WTC11 (cell line): ENCODE results near the gene NBL1. TPM values are rescaled to one million over a fixed set of nuclear protein-coding genes. Genes with fewer than 3 reads are reported as not detected.

Experiments used
- ATAC-seq: fragments of 200-7000 bp; cut with Tn5 transposase; 2 replicates; pipeline ENCODE4 v1.10.0; 2021; ENCODE audit warnings: mild to moderate bottlenecking, moderate library complexity
- CTCF ChIA-PET: fragments of 300-600 bp; sonication (Branson Sonifier 250); formaldehyde crosslinking; loops from one replicate; lab custom pipeline; 2021; ENCODE audit warnings: antibody characterized with exemption; lab: Charles Lee
- POLR2A ChIA-PET: fragments of 350-600 bp; sonication (Branson Sonifier 250); formaldehyde crosslinking; loops from one replicate; lab custom pipeline; 2021; ENCODE audit warnings: antibody characterized with exemption; lab: Charles Lee
- DNase-seq: peaks from one replicate; pipeline ENCODE4 v3.0.0; 2021; ENCODE audit warnings: low spot score
- H3K27ac Mint-ChIP-seq: 2 replicates; pipeline ENCODE4 v1.8.0; 2021; ENCODE audit warnings: mixed read lengths
- H3K27me3 Mint-ChIP-seq: 2 replicates; pipeline ENCODE4 v1.8.0; 2021; ENCODE audit warnings: low read depth, mild to moderate bottlenecking, moderate library complexity, mixed read lengths
- H3K36me3 Mint-ChIP-seq: 2 replicates; pipeline ENCODE4 v1.8.0; 2021; ENCODE audit warnings: mixed read lengths
- H3K4me1 Mint-ChIP-seq: 2 replicates; pipeline ENCODE4 v1.8.0; 2022; ENCODE audit warnings: mixed read lengths
- H3K4me3 Mint-ChIP-seq: 2 replicates; pipeline ENCODE4 v1.8.0; 2021; ENCODE audit warnings: mild to moderate bottlenecking, moderate library complexity, mixed read lengths
- H3K9me3 Mint-ChIP-seq: 2 replicates; pipeline ENCODE4 v1.8.0; 2021; ENCODE audit warnings: mixed read lengths
- ATF1 ChIP-seq: sonication (generic); formaldehyde crosslinking; IDR thresholded peaks from 2 replicates; pipeline ENCODE4 v1.8.1; 2023; ENCODE audit warnings: mild to moderate bottlenecking, moderate library complexity, missing genetic modification reagents
- ELF4 ChIP-seq: sonication (generic); formaldehyde crosslinking; IDR thresholded peaks from 2 replicates; pipeline ENCODE4 v1.8.1; 2022; ENCODE audit warnings: low read depth, mild to moderate bottlenecking, moderate library complexity, missing genetic modification reagents
- EMX1 ChIP-seq: fragments of 250-450 bp; sonication (Bioruptor Pico); IDR thresholded peaks from 2 replicates; pipeline ENCODE4 v1.8.0; 2021; ENCODE audit warnings: mild to moderate bottlenecking
- FOXJ3 ChIP-seq: sonication (generic); formaldehyde crosslinking; IDR thresholded peaks from 2 replicates; pipeline ENCODE4 v1.9.0; 2021; ENCODE audit warnings: missing genetic modification reagents, mild to moderate bottlenecking, borderline replicate concordance
- GRHL2 ChIP-seq: fragments of 250-450 bp; sonication (Bioruptor Pico); IDR thresholded peaks from 2 replicates; pipeline ENCODE4 v1.8.0; 2022; ENCODE audit warnings: mild to moderate bottlenecking, moderate library complexity; ENCODE audit not compliant: insufficient replicate concordance, severe bottlenecking
- KAT7 ChIP-seq: sonication (generic); formaldehyde crosslinking; IDR thresholded peaks from 2 replicates; pipeline ENCODE4 v1.8.1; 2023; ENCODE audit warnings: missing genetic modification reagents, mild to moderate bottlenecking, borderline replicate concordance
- PREB ChIP-seq: sonication (generic); formaldehyde crosslinking; IDR thresholded peaks from 2 replicates; pipeline ENCODE4 v1.8.1; 2022; ENCODE audit warnings: mild to moderate bottlenecking, missing genetic modification reagents, moderate library complexity, borderline replicate concordance
- SMAD3 ChIP-seq: sonication (generic); formaldehyde crosslinking; IDR thresholded peaks from 2 replicates; pipeline ENCODE4 v1.8.0; 2022; ENCODE audit warnings: missing genetic modification reagents, mild to moderate bottlenecking, borderline replicate concordance
- SP1 ChIP-seq: sonication (generic); formaldehyde crosslinking; conservative IDR thresholded peaks from 2 replicates; pipeline ENCODE4 v1.8.1; 2022; ENCODE audit warnings: missing genetic modification reagents
- ZMAT4 ChIP-seq: fragments of 250-450 bp; sonication (Bioruptor Pico); IDR thresholded peaks from 2 replicates; pipeline ENCODE4 v1.9.0; 2021; ENCODE audit warnings: mild to moderate bottlenecking
- ZNF512 ChIP-seq: sonication (generic); formaldehyde crosslinking; IDR thresholded peaks from 2 replicates; pipeline ENCODE4 v1.8.1; 2022; ENCODE audit warnings: missing genetic modification reagents, borderline replicate concordance
- ZNF671 ChIP-seq: fragments of 250-450 bp; sonication (Bioruptor Pico); IDR thresholded peaks from 2 replicates; pipeline ENCODE4 v1.8.0; 2021; ENCODE audit warnings: mild to moderate bottlenecking
- total RNA-seq: library from RNA; stranded (reverse); gene quantifications from 3 replicates; pipeline ENCODE4 v1.2.3, GENCODE V29; 2021
- TF ChIP-seq, protein P1 (sequence below): sonication (generic); formaldehyde crosslinking; IDR thresholded peaks from 2 replicates; pipeline ENCODE4 v1.8.1; 2023; ENCODE audit warnings: mild to moderate bottlenecking, moderate library complexity, missing genetic modification reagents
- TF ChIP-seq, protein P2 (sequence below): sonication (generic); formaldehyde crosslinking; IDR thresholded peaks from 2 replicates; pipeline ENCODE4 v1.8.1; 2023; ENCODE audit warnings: mild to moderate bottlenecking, missing genetic modification reagents, borderline replicate concordance
- TF ChIP-seq, protein P3 (sequence below): sonication (generic); formaldehyde crosslinking; IDR thresholded peaks from 2 replicates; pipeline ENCODE4 v1.8.1; 2023; ENCODE audit warnings: mild to moderate bottlenecking, missing genetic modification reagents, moderate library complexity
- TF ChIP-seq, protein P4 (sequence below): sonication (generic); formaldehyde crosslinking; IDR thresholded peaks from 2 replicates; pipeline ENCODE4 v1.8.0; 2022; ENCODE audit warnings: missing genetic modification reagents
- TF ChIP-seq, protein P5 (sequence below): sonication (generic); formaldehyde crosslinking; IDR thresholded peaks from 2 replicates; pipeline ENCODE4 v1.8.0; 2023; ENCODE audit warnings: missing genetic modification reagents, mild to moderate bottlenecking, borderline replicate concordance

The NBL1 gene
- total RNA-seq, 1 experiment from 2014 or later: 17.1 TPM

- DNase-seq (no peak), ATAC-seq (no peak)
- Mint-ChIP-seq H3K36me3 (no peaks in the 10 kb centered on the region), H3K4me1 (peaks cover 25% of the 10 kb centered on the region), H3K9me3 (no peaks in the 10 kb centered on the region), H3K27ac (no peak overlapping the region), H3K27me3 (peaks cover 56% of the 10 kb centered on the region), H3K4me3 (peak overlapping the region; percentile 74)
- TF ChIP-seq ZNF512: no peak
- TF ChIP-seq SP1: no peak
- TF ChIP-seq ZNF671 (CRISPR knock-in tag): no peak
- no peak for TF ChIP-seq ZMAT4
- no peak for TF ChIP-seq FOXJ3 (CRISPR knock-in tag)
- no peak for TF ChIP-seq ELF4 (CRISPR knock-in tag)
- TF ChIP-seq KAT7: no peak
- no peak for TF ChIP-seq EMX1 (CRISPR knock-in tag)
- POLR2A ChIA-PET: interaction anchor here (0.5 to 0.7 kb wide), 2 partner anchors 14 to 88 kb away, joined by 3 to 8 read pairs; no protein-coding TSS in a partner anchor
- CTCF ChIA-PET: interaction anchor here (0.6 to 4.0 kb wide), 6 partner anchors 11 to 269 kb away, joined by 3 to 15 read pairs (median 4); a partner anchor contains a TSS
Observed at GRCh38 chr1:19643121-19643520, 990 bp upstream of the NBL1 start.

DNA sequence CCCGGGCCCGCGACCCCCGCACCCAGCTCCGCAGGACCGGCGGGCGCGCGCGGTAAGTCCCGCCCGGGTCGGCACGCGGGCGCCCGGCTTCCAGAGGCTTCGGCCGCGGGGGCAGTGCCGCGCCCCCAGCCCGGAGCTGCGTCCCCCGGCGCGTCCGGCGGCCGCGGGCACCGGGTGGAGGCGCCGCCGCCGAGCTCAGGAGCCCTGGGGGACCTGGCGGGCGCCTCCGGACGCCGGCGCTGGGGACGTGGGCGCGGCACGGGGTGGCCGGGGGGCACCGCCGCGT lies 227 bp downstream of the NBL1 start:
- no peaks in the 10 kb centered on the region for H3K36me3 Mint-ChIP-seq
- POLR2A ChIA-PET: no interaction called here
- DNase-seq (no peak), ATAC-seq (no peak)
- H3K27me3 Mint-ChIP-seq: peaks cover 56% of the 10 kb centered on the region
- no peaks in the 10 kb centered on the region for H3K9me3 Mint-ChIP-seq
- H3K4me1 Mint-ChIP-seq: peaks cover 22% of the 10 kb centered on the region
- CTCF ChIA-PET: interaction anchor here (0.9 to 4.0 kb wide), 6 partner anchors 9 to 270 kb away, joined by 3 to 15 read pairs (median 6); a partner anchor contains a TSS
- no peak overlapping the region for H3K27ac Mint-ChIP-seq
- H3K4me3 Mint-ChIP-seq: no peak overlapping the region
- TF ChIP-seq, protein P1, sequence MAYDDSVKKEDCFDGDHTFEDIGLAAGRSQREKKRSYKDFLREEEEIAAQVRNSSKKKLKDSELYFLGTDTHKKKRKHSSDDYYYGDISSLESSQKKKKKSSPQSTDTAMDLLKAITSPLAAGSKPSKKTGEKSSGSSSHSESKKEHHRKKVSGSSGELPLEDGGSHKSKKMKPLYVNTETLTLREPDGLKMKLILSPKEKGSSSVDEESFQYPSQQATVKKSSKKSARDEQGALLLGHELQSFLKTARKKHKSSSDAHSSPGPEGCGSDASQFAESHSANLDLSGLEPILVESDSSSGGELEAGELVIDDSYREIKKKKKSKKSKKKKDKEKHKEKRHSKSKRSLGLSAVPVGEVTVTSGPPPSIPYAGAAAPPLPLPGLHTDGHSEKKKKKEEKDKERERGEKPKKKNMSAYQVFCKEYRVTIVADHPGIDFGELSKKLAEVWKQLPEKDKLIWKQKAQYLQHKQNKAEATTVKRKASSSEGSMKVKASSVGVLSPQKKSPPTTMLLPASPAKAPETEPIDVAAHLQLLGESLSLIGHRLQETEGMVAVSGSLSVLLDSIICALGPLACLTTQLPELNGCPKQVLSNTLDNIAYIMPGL: no peak
- TF ChIP-seq, protein P2, sequence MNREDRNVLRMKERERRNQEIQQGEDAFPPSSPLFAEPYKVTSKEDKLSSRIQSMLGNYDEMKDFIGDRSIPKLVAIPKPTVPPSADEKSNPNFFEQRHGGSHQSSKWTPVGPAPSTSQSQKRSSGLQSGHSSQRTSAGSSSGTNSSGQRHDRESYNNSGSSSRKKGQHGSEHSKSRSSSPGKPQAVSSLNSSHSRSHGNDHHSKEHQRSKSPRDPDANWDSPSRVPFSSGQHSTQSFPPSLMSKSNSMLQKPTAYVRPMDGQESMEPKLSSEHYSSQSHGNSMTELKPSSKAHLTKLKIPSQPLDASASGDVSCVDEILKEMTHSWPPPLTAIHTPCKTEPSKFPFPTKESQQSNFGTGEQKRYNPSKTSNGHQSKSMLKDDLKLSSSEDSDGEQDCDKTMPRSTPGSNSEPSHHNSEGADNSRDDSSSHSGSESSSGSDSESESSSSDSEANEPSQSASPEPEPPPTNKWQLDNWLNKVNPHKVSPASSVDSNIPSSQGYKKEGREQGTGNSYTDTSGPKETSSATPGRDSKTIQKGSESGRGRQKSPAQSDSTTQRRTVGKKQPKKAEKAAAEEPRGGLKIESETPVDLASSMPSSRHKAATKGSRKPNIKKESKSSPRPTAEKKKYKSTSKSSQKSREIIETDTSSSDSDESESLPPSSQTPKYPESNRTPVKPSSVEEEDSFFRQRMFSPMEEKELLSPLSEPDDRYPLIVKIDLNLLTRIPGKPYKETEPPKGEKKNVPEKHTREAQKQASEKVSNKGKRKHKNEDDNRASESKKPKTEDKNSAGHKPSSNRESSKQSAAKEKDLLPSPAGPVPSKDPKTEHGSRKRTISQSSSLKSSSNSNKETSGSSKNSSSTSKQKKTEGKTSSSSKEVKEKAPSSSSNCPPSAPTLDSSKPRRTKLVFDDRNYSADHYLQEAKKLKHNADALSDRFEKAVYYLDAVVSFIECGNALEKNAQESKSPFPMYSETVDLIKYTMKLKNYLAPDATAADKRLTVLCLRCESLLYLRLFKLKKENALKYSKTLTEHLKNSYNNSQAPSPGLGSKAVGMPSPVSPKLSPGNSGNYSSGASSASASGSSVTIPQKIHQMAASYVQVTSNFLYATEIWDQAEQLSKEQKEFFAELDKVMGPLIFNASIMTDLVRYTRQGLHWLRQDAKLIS: no peak
- TF ChIP-seq, protein P3, sequence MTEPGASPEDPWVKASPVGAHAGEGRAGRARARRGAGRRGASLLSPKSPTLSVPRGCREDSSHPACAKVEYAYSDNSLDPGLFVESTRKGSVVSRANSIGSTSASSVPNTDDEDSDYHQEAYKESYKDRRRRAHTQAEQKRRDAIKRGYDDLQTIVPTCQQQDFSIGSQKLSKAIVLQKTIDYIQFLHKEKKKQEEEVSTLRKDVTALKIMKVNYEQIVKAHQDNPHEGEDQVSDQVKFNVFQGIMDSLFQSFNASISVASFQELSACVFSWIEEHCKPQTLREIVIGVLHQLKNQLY (CRISPR knock-in tag): no peak
- TF ChIP-seq GRHL2: no peak
- no peak for TF ChIP-seq ATF1 (CRISPR knock-in tag)
- TF ChIP-seq, protein P4, sequence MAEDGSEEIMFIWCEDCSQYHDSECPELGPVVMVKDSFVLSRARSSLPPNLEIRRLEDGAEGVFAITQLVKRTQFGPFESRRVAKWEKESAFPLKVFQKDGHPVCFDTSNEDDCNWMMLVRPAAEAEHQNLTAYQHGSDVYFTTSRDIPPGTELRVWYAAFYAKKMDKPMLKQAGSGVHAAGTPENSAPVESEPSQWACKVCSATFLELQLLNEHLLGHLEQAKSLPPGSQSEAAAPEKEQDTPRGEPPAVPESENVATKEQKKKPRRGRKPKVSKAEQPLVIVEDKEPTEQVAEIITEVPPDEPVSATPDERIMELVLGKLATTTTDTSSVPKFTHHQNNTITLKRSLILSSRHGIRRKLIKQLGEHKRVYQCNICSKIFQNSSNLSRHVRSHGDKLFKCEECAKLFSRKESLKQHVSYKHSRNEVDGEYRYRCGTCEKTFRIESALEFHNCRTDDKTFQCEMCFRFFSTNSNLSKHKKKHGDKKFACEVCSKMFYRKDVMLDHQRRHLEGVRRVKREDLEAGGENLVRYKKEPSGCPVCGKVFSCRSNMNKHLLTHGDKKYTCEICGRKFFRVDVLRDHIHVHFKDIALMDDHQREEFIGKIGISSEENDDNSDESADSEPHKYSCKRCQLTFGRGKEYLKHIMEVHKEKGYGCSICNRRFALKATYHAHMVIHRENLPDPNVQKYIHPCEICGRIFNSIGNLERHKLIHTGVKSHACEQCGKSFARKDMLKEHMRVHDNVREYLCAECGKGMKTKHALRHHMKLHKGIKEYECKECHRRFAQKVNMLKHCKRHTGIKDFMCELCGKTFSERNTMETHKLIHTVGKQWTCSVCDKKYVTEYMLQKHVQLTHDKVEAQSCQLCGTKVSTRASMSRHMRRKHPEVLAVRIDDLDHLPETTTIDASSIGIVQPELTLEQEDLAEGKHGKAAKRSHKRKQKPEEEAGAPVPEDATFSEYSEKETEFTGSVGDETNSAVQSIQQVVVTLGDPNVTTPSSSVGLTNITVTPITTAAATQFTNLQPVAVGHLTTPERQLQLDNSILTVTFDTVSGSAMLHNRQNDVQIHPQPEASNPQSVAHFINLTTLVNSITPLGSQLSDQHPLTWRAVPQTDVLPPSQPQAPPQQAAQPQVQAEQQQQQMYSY: no peak
- no peak for TF ChIP-seq SMAD3 (CRISPR knock-in tag)
- TF ChIP-seq PREB (CRISPR knock-in tag): no peak
- TF ChIP-seq, protein P5, sequence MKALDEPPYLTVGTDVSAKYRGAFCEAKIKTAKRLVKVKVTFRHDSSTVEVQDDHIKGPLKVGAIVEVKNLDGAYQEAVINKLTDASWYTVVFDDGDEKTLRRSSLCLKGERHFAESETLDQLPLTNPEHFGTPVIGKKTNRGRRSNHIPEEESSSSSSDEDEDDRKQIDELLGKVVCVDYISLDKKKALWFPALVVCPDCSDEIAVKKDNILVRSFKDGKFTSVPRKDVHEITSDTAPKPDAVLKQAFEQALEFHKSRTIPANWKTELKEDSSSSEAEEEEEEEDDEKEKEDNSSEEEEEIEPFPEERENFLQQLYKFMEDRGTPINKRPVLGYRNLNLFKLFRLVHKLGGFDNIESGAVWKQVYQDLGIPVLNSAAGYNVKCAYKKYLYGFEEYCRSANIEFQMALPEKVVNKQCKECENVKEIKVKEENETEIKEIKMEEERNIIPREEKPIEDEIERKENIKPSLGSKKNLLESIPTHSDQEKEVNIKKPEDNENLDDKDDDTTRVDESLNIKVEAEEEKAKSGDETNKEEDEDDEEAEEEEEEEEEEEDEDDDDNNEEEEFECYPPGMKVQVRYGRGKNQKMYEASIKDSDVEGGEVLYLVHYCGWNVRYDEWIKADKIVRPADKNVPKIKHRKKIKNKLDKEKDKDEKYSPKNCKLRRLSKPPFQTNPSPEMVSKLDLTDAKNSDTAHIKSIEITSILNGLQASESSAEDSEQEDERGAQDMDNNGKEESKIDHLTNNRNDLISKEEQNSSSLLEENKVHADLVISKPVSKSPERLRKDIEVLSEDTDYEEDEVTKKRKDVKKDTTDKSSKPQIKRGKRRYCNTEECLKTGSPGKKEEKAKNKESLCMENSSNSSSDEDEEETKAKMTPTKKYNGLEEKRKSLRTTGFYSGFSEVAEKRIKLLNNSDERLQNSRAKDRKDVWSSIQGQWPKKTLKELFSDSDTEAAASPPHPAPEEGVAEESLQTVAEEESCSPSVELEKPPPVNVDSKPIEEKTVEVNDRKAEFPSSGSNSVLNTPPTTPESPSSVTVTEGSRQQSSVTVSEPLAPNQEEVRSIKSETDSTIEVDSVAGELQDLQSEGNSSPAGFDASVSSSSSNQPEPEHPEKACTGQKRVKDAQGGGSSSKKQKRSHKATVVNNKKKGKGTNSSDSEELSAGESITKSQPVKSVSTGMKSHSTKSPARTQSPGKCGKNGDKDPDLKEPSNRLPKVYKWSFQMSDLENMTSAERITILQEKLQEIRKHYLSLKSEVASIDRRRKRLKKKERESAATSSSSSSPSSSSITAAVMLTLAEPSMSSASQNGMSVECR (CRISPR knock-in tag): no peak
